C4-2B (cell line): ENCODE measurements around the gene CAPN12.

Experiments
- ZFX ChIP-seq: fragments of 450-650 bp; IDR thresholded peaks from 2 replicates; pipeline ENCODE4 v1.6.1; 2017
- TF ChIP-seq, protein P1 (sequence below): fragments of 450-650 bp; conservative IDR thresholded peaks from 2 replicates; pipeline ENCODE4 v1.5.1; 2017; ENCODE audit warnings: mild to moderate bottlenecking

DNA sequence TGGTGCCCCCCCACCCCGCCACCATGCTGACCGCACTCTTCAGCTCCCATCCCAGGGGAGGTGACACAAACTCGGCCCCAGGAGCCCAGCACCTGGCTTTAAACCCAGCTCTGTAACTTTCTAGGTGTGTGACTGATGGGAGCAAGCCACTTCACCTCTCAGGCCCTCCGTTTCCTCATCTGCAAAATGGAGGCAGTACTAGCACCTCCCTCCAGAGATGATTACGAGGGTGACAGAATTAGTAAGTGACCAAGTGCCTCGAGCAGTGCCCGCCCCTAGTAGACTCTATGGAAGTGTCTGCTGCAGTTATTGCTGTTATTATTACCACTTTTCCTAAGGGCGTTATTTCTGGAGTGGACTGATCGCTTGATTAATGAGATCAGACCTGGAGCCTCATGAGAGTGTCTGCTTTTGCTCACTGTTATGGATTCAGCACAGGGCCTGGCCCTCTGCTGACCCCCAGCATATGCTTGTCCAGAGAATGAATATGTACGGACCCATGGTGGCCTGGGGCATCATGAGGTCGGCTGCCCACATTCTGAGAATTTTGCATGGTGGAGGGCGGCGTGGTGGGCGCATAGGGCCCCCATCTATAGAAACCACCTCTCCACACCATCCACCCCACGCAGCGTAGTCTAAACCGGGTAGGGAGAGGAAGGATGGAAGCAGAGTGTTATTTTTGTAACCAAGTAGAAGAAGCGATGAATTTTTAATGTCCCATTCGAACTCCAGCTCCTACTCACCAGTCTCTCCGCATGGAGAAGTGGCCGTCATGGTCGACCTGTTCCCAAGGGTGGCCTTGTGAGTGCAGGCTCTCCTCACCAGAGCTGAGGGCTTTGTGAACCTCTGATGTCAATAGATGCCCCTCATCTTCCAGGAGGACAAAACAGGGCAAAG lies 48.2 kb downstream of the CAPN12 start:
- TF ChIP-seq, protein P1, sequence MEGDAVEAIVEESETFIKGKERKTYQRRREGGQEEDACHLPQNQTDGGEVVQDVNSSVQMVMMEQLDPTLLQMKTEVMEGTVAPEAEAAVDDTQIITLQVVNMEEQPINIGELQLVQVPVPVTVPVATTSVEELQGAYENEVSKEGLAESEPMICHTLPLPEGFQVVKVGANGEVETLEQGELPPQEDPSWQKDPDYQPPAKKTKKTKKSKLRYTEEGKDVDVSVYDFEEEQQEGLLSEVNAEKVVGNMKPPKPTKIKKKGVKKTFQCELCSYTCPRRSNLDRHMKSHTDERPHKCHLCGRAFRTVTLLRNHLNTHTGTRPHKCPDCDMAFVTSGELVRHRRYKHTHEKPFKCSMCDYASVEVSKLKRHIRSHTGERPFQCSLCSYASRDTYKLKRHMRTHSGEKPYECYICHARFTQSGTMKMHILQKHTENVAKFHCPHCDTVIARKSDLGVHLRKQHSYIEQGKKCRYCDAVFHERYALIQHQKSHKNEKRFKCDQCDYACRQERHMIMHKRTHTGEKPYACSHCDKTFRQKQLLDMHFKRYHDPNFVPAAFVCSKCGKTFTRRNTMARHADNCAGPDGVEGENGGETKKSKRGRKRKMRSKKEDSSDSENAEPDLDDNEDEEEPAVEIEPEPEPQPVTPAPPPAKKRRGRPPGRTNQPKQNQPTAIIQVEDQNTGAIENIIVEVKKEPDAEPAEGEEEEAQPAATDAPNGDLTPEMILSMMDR, result no peak
- TF ChIP-seq ZFX, result no peak
